ENCODE measurements around the gene PIGR.
A peak's percentile ranks its signal among the peaks of the same experiment; 100 is the strongest.
"Not testable (repeated sequence)": the region's sequence is repeated elsewhere in the genome, so short reads cannot be mapped to it uniquely, and the experiment has no call there.

Gene PIGR

GRCh38 chr1:206933333-206933945 lies 12.8 kb downstream of the PIGR start:
- DNase-seq, result peak; percentile 88

GRCh38 chr1:206932177-206932576 lies 14.1 kb downstream of the PIGR start:
- DNase-seq, result no peak

GRCh38 chr1:206931709-206932108 lies 14.6 kb downstream of the PIGR start:
- no peak for DNase-seq

- peak; percentile 82 for DNase-seq
Measured at GRCh38 chr1:206930210-206930798, 16.0 kb downstream of the PIGR start.

GRCh38 chr1:206929524-206929923 lies 16.7 kb downstream of the PIGR start:
- DNase-seq, result no peak

GRCh38 chr1:206926286-206926685 lies 20.0 kb downstream of the PIGR start:
- DNase-seq, result no peak

GRCh38 chr1:206925106-206925736 lies 21.0 kb downstream of the PIGR start:
- no peak for DNase-seq

- DNase-seq, result no peak
Measured at GRCh38 chr1:206924592-206925105, 21.6 kb downstream of the PIGR start.

GRCh38 chr1:206923961-206924557 lies 22.2 kb downstream of the PIGR start:
- not testable (repeated sequence) for DNase-seq

GRCh38 chr1:206923009-206923960 lies 23.0 kb downstream of the PIGR start:
- DNase-seq, result peak; percentile 86

GRCh38 chr1:206922524-206922923 lies 23.7 kb downstream of the PIGR start:
- no peak for DNase-seq

- no peak for DNase-seq
Measured at GRCh38 chr1:206921772-206922265, 24.4 kb downstream of the PIGR start, which contains the start of gene FCMR. FCMR (minus strand) TSS chr1:206921941; CDS start chr1:206921854, 87 bp downstream.

- DNase-seq, result no peak
Measured at GRCh38 chr1:206918076-206918475, 28.2 kb downstream of the PIGR start.

GRCh38 chr1:206916000-206916709 lies 30.1 kb downstream of the PIGR start:
- no peak for DNase-seq

- no peak for DNase-seq
Measured at GRCh38 chr1:206915030-206915735, 31.1 kb downstream of the PIGR start.

GRCh38 chr1:206913766-206914537 lies 32.3 kb downstream of the PIGR start:
- no peak for DNase-seq

- DNase-seq, result peak; percentile 83
Measured at GRCh38 chr1:206912445-206913095, 33.7 kb downstream of the PIGR start.

GRCh38 chr1:206911064-206911663 lies 35.1 kb downstream of the PIGR start:
- no peak for DNase-seq

- DNase-seq, result no peak
Measured at GRCh38 chr1:206909883-206910318, 36.4 kb downstream of the PIGR start.
